Heart left ventricle (tissue), 16 donors: ENCODE results near the gene PRR29. TPM values are rescaled to one million over a fixed set of nuclear protein-coding genes. Genes with fewer than 3 reads are reported as not detected.
"Not testable (repeated sequence)": the region's sequence is repeated elsewhere in the genome, so short reads cannot be mapped to it uniquely, and the experiment has no call there.

Source experiments
- ATAC-seq, 4 donors: fragments of 200-7000 bp; cut with Tn5 transposase; one replicate each; pipeline ENCODE4 v1.9.1; 2020 to 2022; ENCODE audit warnings: moderate library complexity in 4 of 4, mild to moderate bottlenecking in 3 of 4, moderate number of reproducible peaks in 1 of 4
- DNase-seq, 5 donors: peaks; one replicate each; pipeline ENCODE4 v3.0.0-alpha.2; 2020
- H3K27ac ChIP-seq, 12 donors: fragments of 200-600 bp; sonication (generic) in 4 of 12; one replicate each; pipeline versions ENCODE4 v1.5.0 to v1.8.0; 2016 to 2022; ENCODE audit warnings: mild to moderate bottlenecking in 2 of 12
- H3K27me3 ChIP-seq, 9 donors: fragments of 200-600 bp; sonication (generic) in 2 of 9; one replicate each; pipeline versions ENCODE4 v1.5.1 to v1.8.0; 2016 to 2022; ENCODE audit warnings: mild to moderate bottlenecking in 3 of 9
- H3K36me3 ChIP-seq, 9 donors: fragments of 200-600 bp; sonication (generic) in 2 of 9; one replicate each; pipeline versions ENCODE4 v1.5.0 to v1.8.0; 2018 to 2022; ENCODE audit warnings: mild to moderate bottlenecking in 2 of 9
- H3K4me1 ChIP-seq, 12 donors: fragments of 200-600 bp; sonication (generic) in 4 of 12; one replicate each; pipeline versions ENCODE4 v1.5.0 to v1.8.0; 2016 to 2022; ENCODE audit warnings: mild to moderate bottlenecking in 3 of 12
- H3K4me3 ChIP-seq, 12 donors: fragments of 200-600 bp; sonication (generic) in 4 of 12; one replicate each; pipeline versions ENCODE4 v1.5.0 to v1.8.0; 2017 to 2022; ENCODE audit warnings: mild to moderate bottlenecking in 9 of 12, moderate library complexity in 4 of 12
- H3K9me3 ChIP-seq, 12 donors: fragments of 200-600 bp; sonication (generic) in 4 of 12; one replicate each; pipeline versions ENCODE4 v1.5.0 to v1.8.0; 2016 to 2022; ENCODE audit warnings: mild to moderate bottlenecking in 1 of 12
- POLR2A ChIP-seq, 2 donors: fragments of 450-650 bp; IDR thresholded peaks; one replicate each; pipeline ENCODE4 v1.6.1; 2017; ENCODE audit warnings: antibody characterized with exemption in 2 of 2, mild to moderate bottlenecking in 2 of 2, moderate library complexity in 2 of 2
- WGBS, 4 donors: extraction: QIAGEN DNeasy Blood & Tissue Kit in 2 of 4; methylation state at CpG; one replicate each; pipeline versions ENCODE4 v1.1.5 to v1.1.7; 2013 to 2018; 5-methylcytosine and 5-hydroxymethylcytosine counted together
- intact Hi-C, 10 donors: fragments of 100-400 bp; cut with DNase I; formaldehyde crosslinking; loops; one replicate each; pipeline versions ENCODE4 v1.11.1 to v1.14.2; 2022
- polyA plus RNA-seq, 2 donors: library from polyadenylated mRNA; stranded (reverse); fragments of 200-250 nt; gene quantifications; one replicate each; pipeline ENCODE4 v1.2.3, GENCODE V29; 2013
- total RNA-seq, 9 donors: library from RNA; depleted of rRNA in 2 of 9; stranded (reverse); fragments of >200 nt in 2 of 9; fragmentation: NEBNext Ultra II Directional in 3 of 9; extraction: Animal tissue kit (Norgen Biotek cat#: 25700) in 3 of 9; gene quantifications; one replicate each; pipeline versions ENCODE4 v1.1.0 to v1.2.4, GENCODE V29; 2016 to 2023
- TF ChIP-seq, protein P1 (sequence below), 12 donors: fragments of 200-600 bp; sonication (generic) in 4 of 12; IDR thresholded peaks; one replicate each; pipeline versions ENCODE4 v1.5.0 to v1.8.0; 2018 to 2022; ENCODE audit warnings: antibody characterized with exemption in 12 of 12, mild to moderate bottlenecking in 5 of 12
- donor health status: ischemic (EF 13 %, LVEDD 7.1; RV severe dilation, severe dysfunction).
- donor health status: healthy with polysubstance abuse.
- donor health status: DM: no; HTN: yes; CAD: no.
- donor health status: DM: no; HTN: no; CAD: no.
- donor health status: ischemic (EF 25% LVEDD 6.9; RV normal size, moderate dysfunction).
- donor health status: ischemic (EF 25% LVEDD 5.7; RV mildly dilated, moderate dysfunction).
- donor health status: healthy.
- donor health status: DM: yes; HTN: yes; CAD: no.
- donor health status: ischemic (EF 35%, LVEDD 5.7; RV mildly dilated, moderate dysfunction).
- donor health status: nonischemic (EF 11% LVEDD 7.7; RV severe dilation, severe dysfunction).
- donor health status: DM: yes; HTN: yes; CAD: no.
- donor health status: PGD.
- donor health status: ischemic (EF 29% LVEDD 5.4; RV normal size, mild dysfunction).
- donor health status: nonischemic (EF 23%, LVEDD 6.1; RV moderate dilation, normal function).

Gene PRR29
- total and polyA plus RNA-seq, 11 donors = 0.15 to 1.8 (median 0.26) TPM; not detected in 3

- Histone ChIP-seq H3K36me3 (peaks cover 0 to 25% (median 10%) of the 10 kb centered on the region in 9 donors), H3K27me3 (no peaks in the 10 kb centered on the region), H3K9me3 (no peaks in the 10 kb centered on the region), H3K27ac (peak overlapping the region; percentile 60 to 93 (median 82)), H3K4me3 (peak overlapping the region; percentile 16 to 62 (median 50)), H3K4me1 (peaks cover 8 to 77% (median 47%) of the 10 kb centered on the region in 12 donors)
- DNase-seq (peak in 1 of 5 donors; percentile 31), ATAC-seq (no peak)
- intact Hi-C loops = loop anchor here in 1 of 10 donors (2.0 kb wide), 1 partner anchor 15 kb away; the partner anchor contains the start of gene ICAM2
- TF ChIP-seq POLR2A (IDR thresholded peaks at IDR 0.05) = no peak
- TF ChIP-seq, protein P1, sequence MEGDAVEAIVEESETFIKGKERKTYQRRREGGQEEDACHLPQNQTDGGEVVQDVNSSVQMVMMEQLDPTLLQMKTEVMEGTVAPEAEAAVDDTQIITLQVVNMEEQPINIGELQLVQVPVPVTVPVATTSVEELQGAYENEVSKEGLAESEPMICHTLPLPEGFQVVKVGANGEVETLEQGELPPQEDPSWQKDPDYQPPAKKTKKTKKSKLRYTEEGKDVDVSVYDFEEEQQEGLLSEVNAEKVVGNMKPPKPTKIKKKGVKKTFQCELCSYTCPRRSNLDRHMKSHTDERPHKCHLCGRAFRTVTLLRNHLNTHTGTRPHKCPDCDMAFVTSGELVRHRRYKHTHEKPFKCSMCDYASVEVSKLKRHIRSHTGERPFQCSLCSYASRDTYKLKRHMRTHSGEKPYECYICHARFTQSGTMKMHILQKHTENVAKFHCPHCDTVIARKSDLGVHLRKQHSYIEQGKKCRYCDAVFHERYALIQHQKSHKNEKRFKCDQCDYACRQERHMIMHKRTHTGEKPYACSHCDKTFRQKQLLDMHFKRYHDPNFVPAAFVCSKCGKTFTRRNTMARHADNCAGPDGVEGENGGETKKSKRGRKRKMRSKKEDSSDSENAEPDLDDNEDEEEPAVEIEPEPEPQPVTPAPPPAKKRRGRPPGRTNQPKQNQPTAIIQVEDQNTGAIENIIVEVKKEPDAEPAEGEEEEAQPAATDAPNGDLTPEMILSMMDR (IDR thresholded peaks at IDR 0.05) = no peak
- WGBS, 4 donors = 35 to 53% (median 43%) methylated on average over 6 of the region's 6 CpGs
These were observed 7.6 kb downstream of the PRR29 start for GRCh38 chr17:64005734-64006167.

DNA sequence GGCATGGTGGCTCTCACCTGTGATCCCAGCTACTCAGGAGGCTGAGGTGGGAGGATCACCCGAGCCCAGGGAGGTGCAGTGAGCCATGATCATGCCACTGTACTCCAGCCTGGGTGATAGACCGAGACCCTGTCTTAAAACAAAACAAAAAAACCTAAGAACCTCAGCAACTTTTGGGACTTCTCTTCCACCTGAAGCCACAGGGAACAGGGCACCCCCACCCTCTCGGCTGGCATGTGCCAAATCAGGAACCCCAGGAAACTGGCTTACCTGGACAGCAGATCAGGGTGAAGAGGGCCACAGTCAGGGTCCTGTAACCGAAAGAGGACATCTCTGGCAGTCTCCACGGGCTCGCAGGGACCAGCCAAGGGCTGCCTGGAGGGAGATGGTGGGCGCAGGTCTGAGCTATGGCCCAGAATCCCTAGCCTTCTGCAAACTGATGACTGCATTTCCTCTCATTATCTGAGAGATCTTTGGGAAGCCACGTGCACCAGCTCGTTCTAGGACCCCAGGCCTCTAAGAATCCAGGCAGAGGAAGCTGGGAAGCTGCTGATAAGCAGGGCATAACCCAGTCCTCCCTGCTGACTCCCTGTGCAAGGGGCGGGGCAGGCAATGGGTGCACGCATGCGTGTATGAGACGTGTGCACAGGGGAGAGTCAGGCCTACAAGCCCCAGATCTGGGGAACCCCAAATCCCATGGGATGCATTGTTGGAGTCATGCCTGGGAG is 8.4 kb downstream of the PRR29 start:
- Histone ChIP-seq H3K27ac (peak overlapping the region; percentile 60 to 93 (median 82)), H3K4me1 (peaks cover 5 to 70% (median 42%) of the 10 kb centered on the region in 12 donors), H3K36me3 (peaks cover 0 to 25% (median 10%) of the 10 kb centered on the region in 9 donors), H3K4me3 (peak overlapping the region; percentile 16 to 62 (median 50)), H3K9me3 (no peaks in the 10 kb centered on the region), H3K27me3 (no peaks in the 10 kb centered on the region)
- peak; percentile 76 to 82 (median 78) for ATAC-seq
- intact Hi-C loops = loop anchor here in 1 of 10 donors (2.0 kb wide), 1 partner anchor 14 kb away; the partner anchor contains the start of gene ICAM2
- TF ChIP-seq, protein P1 (IDR thresholded peaks at IDR 0.05) = no peak
- TF ChIP-seq POLR2A (IDR thresholded peaks at IDR 0.05) = peak in 1 of 2 donors; percentile 34
- DNase-seq = peak; percentile 83 to 89 (median 87)
- WGBS, 4 donors = 46 to 61% (median 56%) methylated on average over 13 of the region's 13 CpGs

GRCh38 chr17:64007089-64007837 is 9.1 kb downstream of the PRR29 start:
- H3K27me3 ChIP-seq, H3K9me3 ChIP-seq, DNase-seq: not testable (repeated sequence)
- 62 to 87% (median 73%) methylated on average over 5 of the region's 5 CpGs for WGBS, 4 donors
- intact Hi-C loops = loop anchor here in 1 of 10 donors (2.0 kb wide), 1 partner anchor 14 kb away; the partner anchor contains the start of gene ICAM2
- Histone ChIP-seq H3K4me3 (peak overlapping the region in 2 of 12 donors; percentile 52 to 62), H3K36me3 (peaks cover 0 to 26% (median 10%) of the 10 kb centered on the region in 9 donors), H3K27ac (peak overlapping the region; percentile 35 to 92 (median 74)), H3K4me1 (peaks cover 5 to 63% (median 40%) of the 10 kb centered on the region in 12 donors)
- ATAC-seq = peak in 3 of 4 donors; percentile 15 to 53 (median 16)

DNA sequence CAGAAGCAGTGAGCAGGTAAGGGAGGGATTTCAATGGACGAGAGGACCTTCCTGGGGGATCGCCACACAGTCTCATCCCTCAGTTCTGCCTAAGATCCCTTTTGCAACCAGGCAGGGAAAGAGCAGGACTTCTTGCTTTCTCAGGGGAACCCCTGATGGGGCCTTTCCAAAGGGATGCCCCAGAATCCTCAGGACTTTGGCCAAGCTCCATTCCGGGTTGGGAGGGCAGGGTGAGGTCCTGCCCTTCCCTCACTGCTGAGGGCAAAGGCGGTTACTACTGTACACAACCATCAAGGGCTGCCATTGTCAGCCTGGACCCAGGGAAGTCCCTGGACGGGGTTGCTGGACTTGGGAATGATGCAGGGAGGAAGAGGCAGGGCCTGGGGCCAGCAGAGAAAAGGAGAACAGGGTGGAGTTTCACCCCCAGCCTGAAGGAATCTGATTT is 9.7 kb downstream of the PRR29 start:
- Histone ChIP-seq H3K27me3 (no peaks in the 10 kb centered on the region), H3K9me3 (no peaks in the 10 kb centered on the region), H3K36me3 (peaks cover 0 to 22% (median 7%) of the 10 kb centered on the region in 9 donors), H3K4me3 (no peak overlapping the region), H3K4me1 (peaks cover 5 to 57% (median 37%) of the 10 kb centered on the region in 12 donors), H3K27ac (peak overlapping the region; percentile 35 to 92 (median 74))
- DNase-seq = peak in 1 of 5 donors; percentile 71
- peak; percentile 28 to 69 (median 40) for ATAC-seq
- no peak for TF ChIP-seq POLR2A (IDR thresholded peaks at IDR 0.05)
- TF ChIP-seq, protein P1 (IDR thresholded peaks at IDR 0.05) = no peak
- WGBS, 4 donors = 59 to 69% (median 63%) methylated on average over 5 of the region's 5 CpGs
- intact Hi-C loops = loop anchor here in 1 of 10 donors (2.0 kb wide), 1 partner anchor 13 kb away; the partner anchor contains the start of gene ICAM2
